Kidney (tissue), 14 donors: Measurements from ENCODE around the gene FAF1. TPM values are rescaled to one million over a fixed set of nuclear protein-coding genes. Genes with fewer than 3 reads are reported as not detected.

Source experiments
- DNase-seq, 5 donors: peaks; one replicate each; pipeline ENCODE4 v3.0.0-alpha.2; 2013 to 2020
- FAIRE-seq: peaks from 2 replicates; lab custom pipeline; 2012; peaks lifted over from hg19 to GRCh38; lab: Jason Lieb, UNC
- H3K27ac ChIP-seq, 2 donors: one replicate each; pipeline ENCODE4 v1.7.0; 2013; ENCODE audit warnings: low read depth in 2 of 2, low read length in 2 of 2, inconsistent platforms in 1 of 2
- H3K27me3 ChIP-seq: one replicate; pipeline ENCODE4 v1.7.1; 2013; ENCODE audit warnings: low read length, inconsistent platforms; ENCODE audit not compliant: control insufficient read depth, insufficient read depth
- H3K36me3 ChIP-seq, 3 donors: one replicate each; pipeline versions ENCODE4 v1.7.0 to v1.7.1; 2013; ENCODE audit warnings: low read length in 3 of 3, control low read depth in 1 of 3, inconsistent platforms in 1 of 3; ENCODE audit not compliant: insufficient read depth in 3 of 3, control insufficient read depth in 2 of 3
- H3K4me1 ChIP-seq, 3 donors: one replicate each; pipeline versions ENCODE4 v1.7.0 to v1.7.1; 2013; ENCODE audit warnings: low read length in 3 of 3, inconsistent platforms in 1 of 3, low read depth in 1 of 3; ENCODE audit not compliant: control insufficient read depth in 2 of 3, insufficient read depth in 2 of 3
- H3K4me3 ChIP-seq, 3 donors: one replicate each; pipeline versions ENCODE4 v1.7.0 to v1.8.1; 2013; ENCODE audit warnings: low read length in 3 of 3, control low read depth in 1 of 3, inconsistent platforms in 1 of 3
- H3K9ac ChIP-seq, 3 donors: one replicate each; pipeline versions ENCODE4 v1.7.0 to v1.7.1; 2013; ENCODE audit warnings: low read length in 3 of 3, control low read depth in 1 of 3, inconsistent platforms in 1 of 3
- H3K9me3 ChIP-seq, 3 donors: one replicate each; pipeline versions ENCODE4 v1.7.0 to v1.7.1; 2013; ENCODE audit warnings: low read length in 3 of 3, control low read depth in 1 of 3, inconsistent platforms in 1 of 3; ENCODE audit not compliant: control insufficient read depth in 2 of 3, insufficient read depth in 1 of 3
- intact Hi-C: fragments of 100-400 bp; cut with DNase I; formaldehyde crosslinking; loops from one replicate; pipeline ENCODE4 v1.11.1; 2022
- polyA plus RNA-seq: library from polyadenylated mRNA; stranded (reverse); fragments of 350-450 nt; fragmentation: Illumina TruSeq; extraction: RNeasy Lipid Tissue Mini Kit (QIAGEN cat#74804); gene quantifications from one replicate; pipeline ENCODE4 v1.2.3, GENCODE V29; 2014; ENCODE audit warnings: low read depth, low replicate concordance; ENCODE audit not compliant: insufficient read depth
- total RNA-seq: library from RNA; stranded (reverse); fragmentation: NEBNext Ultra II Directional; extraction: Animal tissue kit (Norgen Biotek cat#: 25700); gene quantifications from one replicate; pipeline ENCODE4 v1.2.1, GENCODE V29; 2021
- TF ChIP-seq, protein P1 (sequence below): IDR thresholded peaks from 3 replicates; pipeline ENCODE4 v1.5.1; 2012; ENCODE audit warnings: mild to moderate bottlenecking, moderate library complexity, borderline replicate concordance; ENCODE audit not compliant: insufficient read depth; ENCODE audit errors: extremely low read depth
- donor health status: control.
- donor health status: control.
- donor health status: control.
- donor health status: control.
- donor health status: control.
- donor health status: DM: yes; HTN: yes; CAD: no.
- donor health status: Normal renal cell carcinoma (clear cell type).

Gene FAF1
- total and polyA plus RNA-seq, 2 donors from 2014 or later, result 50.1 to 72.8 TPM

DNA sequence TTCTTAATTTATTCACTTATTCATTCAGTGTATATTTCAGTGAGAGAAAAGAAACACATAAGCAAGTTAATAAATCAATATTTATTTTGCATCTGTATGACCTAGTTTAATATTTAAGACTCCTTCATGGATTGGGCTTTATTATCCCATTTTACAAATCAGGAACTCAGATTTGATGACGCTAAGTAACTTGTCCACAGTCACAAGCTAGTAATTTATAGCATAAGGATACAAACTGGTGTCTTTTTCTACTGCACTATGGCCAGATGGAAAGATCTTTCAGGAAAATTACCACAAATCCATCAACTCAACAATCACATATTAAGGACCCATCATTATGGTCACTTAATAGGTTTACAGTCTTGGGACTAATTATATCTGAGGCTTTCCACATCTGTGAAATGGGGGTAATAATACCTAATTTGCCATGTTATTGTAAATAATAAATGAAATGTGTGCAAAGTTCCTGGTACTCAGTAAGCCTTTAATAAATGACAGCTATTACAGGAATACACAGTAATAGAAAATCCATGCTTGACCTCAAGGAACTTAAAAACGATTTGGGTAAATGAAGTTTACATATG, 23.2 kb upstream of the FAF1 start:
- Histone ChIP-seq H3K9me3 (no peaks in the 10 kb centered on the region), H3K9ac (no peak overlapping the region), H3K4me3 (no peak overlapping the region), H3K27me3 (peaks cover 50% of the 10 kb centered on the region), H3K4me1 (peaks cover 0 to 7% (median 0%) of the 10 kb centered on the region in 3 donors), H3K27ac (no peak overlapping the region), H3K36me3 (no peaks in the 10 kb centered on the region)
- DNase-seq (no peak), FAIRE-seq (no peak)
- intact Hi-C loops, result no loop called here
- TF ChIP-seq, protein P1, sequence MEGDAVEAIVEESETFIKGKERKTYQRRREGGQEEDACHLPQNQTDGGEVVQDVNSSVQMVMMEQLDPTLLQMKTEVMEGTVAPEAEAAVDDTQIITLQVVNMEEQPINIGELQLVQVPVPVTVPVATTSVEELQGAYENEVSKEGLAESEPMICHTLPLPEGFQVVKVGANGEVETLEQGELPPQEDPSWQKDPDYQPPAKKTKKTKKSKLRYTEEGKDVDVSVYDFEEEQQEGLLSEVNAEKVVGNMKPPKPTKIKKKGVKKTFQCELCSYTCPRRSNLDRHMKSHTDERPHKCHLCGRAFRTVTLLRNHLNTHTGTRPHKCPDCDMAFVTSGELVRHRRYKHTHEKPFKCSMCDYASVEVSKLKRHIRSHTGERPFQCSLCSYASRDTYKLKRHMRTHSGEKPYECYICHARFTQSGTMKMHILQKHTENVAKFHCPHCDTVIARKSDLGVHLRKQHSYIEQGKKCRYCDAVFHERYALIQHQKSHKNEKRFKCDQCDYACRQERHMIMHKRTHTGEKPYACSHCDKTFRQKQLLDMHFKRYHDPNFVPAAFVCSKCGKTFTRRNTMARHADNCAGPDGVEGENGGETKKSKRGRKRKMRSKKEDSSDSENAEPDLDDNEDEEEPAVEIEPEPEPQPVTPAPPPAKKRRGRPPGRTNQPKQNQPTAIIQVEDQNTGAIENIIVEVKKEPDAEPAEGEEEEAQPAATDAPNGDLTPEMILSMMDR, result no peak

DNA sequence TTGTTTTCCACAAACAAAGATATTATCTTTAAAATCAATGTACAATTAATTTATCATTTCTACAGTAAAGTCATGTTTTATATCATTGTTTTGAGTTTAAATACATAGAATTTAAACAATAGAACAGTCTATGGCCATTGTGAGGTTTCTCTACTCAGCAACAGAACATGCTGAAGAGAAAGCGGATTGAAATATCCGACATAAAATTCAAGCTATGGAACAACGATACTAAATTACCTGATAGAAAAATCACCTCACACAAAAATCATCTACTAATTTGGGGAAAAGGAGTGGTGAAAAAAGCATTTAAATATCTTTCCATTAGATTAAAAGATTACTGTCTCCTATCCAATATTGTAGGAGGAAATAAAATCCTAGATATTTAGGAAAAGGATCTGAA, 22.5 kb upstream of the FAF1 start:
- Histone ChIP-seq H3K36me3 (no peaks in the 10 kb centered on the region), H3K27ac (no peak overlapping the region), H3K9ac (no peak overlapping the region), H3K27me3 (peaks cover 51% of the 10 kb centered on the region), H3K4me1 (peaks cover 0 to 7% (median 0%) of the 10 kb centered on the region in 3 donors), H3K9me3 (no peaks in the 10 kb centered on the region), H3K4me3 (no peak overlapping the region)
- TF ChIP-seq, protein P1, result no peak
- intact Hi-C loops, result no loop called here
- FAIRE-seq (no peak), DNase-seq (no peak)

- Histone ChIP-seq H3K36me3 (no peaks in the 10 kb centered on the region), H3K9me3 (no peaks in the 10 kb centered on the region), H3K27ac (no peak overlapping the region), H3K4me1 (peaks cover 0 to 7% (median 3%) of the 10 kb centered on the region in 3 donors), H3K4me3 (no peak overlapping the region), H3K9ac (no peak overlapping the region), H3K27me3 (peaks cover 56% of the 10 kb centered on the region)
- FAIRE-seq (no peak), DNase-seq (peak in 1 of 5 donors; percentile 3)
- TF ChIP-seq, protein P1, result no peak
- intact Hi-C loops, result no loop called here
Observed at GRCh38 chr1:50981741-50982140, 21.7 kb upstream of the FAF1 start.

DNA sequence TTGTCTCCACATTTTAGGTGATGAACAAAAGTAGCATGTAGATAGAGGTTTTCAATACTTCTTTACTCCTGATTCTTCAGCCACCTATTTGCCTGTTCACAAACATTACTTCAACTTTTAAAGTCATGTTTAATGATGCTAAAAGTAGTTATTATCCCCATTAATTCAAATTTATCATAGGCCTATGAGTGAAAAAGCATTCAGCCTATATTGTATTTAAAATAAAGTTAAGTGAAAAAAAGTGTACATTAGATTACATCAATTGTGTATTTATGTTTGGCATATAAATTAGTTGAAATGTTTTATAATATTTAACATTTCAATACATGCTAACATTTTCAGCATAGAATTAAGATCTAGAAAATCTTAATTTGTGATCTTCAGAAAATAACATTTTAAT, 20.4 kb upstream of the FAF1 start:
- no peak for DNase-seq
- Histone ChIP-seq H3K27me3 (peaks cover 64% of the 10 kb centered on the region), H3K4me1 (peaks cover 0 to 7% (median 3%) of the 10 kb centered on the region in 3 donors), H3K9me3 (no peaks in the 10 kb centered on the region), H3K27ac (no peak overlapping the region), H3K9ac (no peak overlapping the region), H3K36me3 (no peaks in the 10 kb centered on the region), H3K4me3 (no peak overlapping the region)
- peak; percentile 72 for FAIRE-seq
- intact Hi-C loops, result no loop called here
- TF ChIP-seq, protein P1, result no peak
